NB4 (cell line): ENCODE measurements around the gene SGMS2.

Experiments
- CTCF ChIP-seq: IDR thresholded peaks from one replicate; pipeline ENCODE4 v1.5.1; 2012; ENCODE audit warnings: low read depth, low read length
- MAX ChIP-seq: IDR thresholded peaks from 2 replicates; pipeline ENCODE4 v1.6.1; 2011; ENCODE audit warnings: low read depth, low read length
- POLR2A ChIP-seq: IDR thresholded peaks from 2 replicates; pipeline ENCODE4 v1.6.1; 2011; ENCODE audit warnings: mild to moderate bottlenecking; ENCODE audit not compliant: insufficient read length; ENCODE audit errors: extremely low read depth

- TF ChIP-seq POLR2A = no peak
- no peak for TF ChIP-seq CTCF
- TF ChIP-seq MAX = no peak
Measured at GRCh38 chr4:107845681-107846080, 20.9 kb downstream of the SGMS2 start.
